IPS DF 6.9 (cell line): ENCODE results near the gene POU6F2.
A peak's percentile ranks its signal among the peaks of the same experiment; 100 is the strongest.

Experiments
- DNase-seq: peaks from one replicate; pipeline ENCODE4 v3.0.0-alpha.2; 2013; ENCODE audit warnings: low read depth, low spot score
- H3K27ac ChIP-seq: one replicate; pipeline ENCODE4 v1.5.1; 2013; ENCODE audit warnings: low read length, control low read depth
- H3K27me3 ChIP-seq: 2 replicates; pipeline ENCODE4 v1.6.1; 2013; ENCODE audit warnings: mild to moderate bottlenecking, low read length; ENCODE audit not compliant: control insufficient read depth, insufficient read depth
- H3K36me3 ChIP-seq: 2 replicates; pipeline ENCODE4 v1.6.1; 2013; ENCODE audit warnings: low read length; ENCODE audit not compliant: control insufficient read depth, insufficient read depth
- H3K4me1 ChIP-seq: 2 replicates; pipeline ENCODE4 v1.6.1; 2013; ENCODE audit warnings: low read length; ENCODE audit not compliant: control insufficient read depth, insufficient read depth
- H3K4me3 ChIP-seq: 2 replicates; pipeline ENCODE4 v1.5.1; 2013; ENCODE audit warnings: mild to moderate bottlenecking, low read length
- H3K9me3 ChIP-seq: 2 replicates; pipeline ENCODE4 v1.6.1; 2013; ENCODE audit warnings: low read length, inconsistent platforms; ENCODE audit not compliant: control insufficient read depth, insufficient read depth
- whole genome bisulfite sequencing: extraction: QIAGEN DNeasy Blood & Tissue Kit; methylation state at CpG from one replicate; pipeline ENCODE4 v1.1.7; 2013; ENCODE audit warnings: mixed read lengths, missing lambda C conversion rate; ENCODE audit not compliant: insufficient read length, insufficient coverage; 5-methylcytosine and 5-hydroxymethylcytosine counted together

Gene POU6F2

DNA sequence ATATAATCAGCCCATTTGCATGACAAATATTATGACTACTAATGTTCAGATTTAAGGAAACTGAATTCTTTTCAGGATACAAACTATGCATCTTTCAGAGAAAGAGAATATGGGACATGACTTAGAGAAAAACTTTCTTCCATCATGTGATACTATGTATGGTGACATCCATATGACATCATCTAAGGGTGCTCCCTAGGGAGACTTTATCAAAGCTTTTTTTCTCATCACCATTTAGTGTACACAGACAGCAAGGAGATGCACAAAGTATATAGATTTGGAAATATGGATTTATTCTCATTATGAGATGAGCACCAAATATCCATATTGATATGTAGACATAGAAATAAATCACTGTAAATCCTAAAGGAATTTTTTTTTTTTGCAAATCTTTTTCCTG is 424.3 kb downstream of the POU6F2 start:
- no peaks in the 10 kb centered on the region for H3K9me3 ChIP-seq
- H3K4me1 ChIP-seq, result peaks cover 2% of the 10 kb centered on the region; the same call in 1 of the 2 replicates
- no peak overlapping the region for H3K4me3 ChIP-seq
- no peaks in the 10 kb centered on the region for H3K36me3 ChIP-seq
- no peaks in the 10 kb centered on the region for H3K27me3 ChIP-seq
- H3K27ac ChIP-seq, result no peak overlapping the region
- no peak for DNase-seq

DNA sequence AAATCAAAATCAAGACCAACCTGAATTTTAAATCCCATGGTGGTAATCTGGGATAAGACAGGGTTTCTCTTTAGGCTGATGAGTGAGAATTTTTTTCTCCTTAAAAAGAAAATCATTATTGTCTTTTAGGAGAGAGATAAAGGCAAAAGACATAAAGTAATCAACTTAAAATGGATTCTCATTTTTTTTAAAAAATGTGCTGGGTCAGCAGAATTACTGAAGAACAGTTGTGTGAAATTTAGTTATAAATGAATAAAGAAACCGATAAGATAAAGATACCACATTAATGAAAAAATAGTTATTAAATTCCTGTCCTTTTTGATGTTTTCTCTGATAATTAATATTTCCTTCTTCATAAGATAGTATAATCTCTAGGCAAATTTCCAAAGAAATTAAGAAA is 427.2 kb downstream of the POU6F2 start:
- no peak for DNase-seq
- Histone ChIP-seq H3K27ac (no peak overlapping the region), H3K9me3 (no peaks in the 10 kb centered on the region), H3K4me1 (peaks cover 2% of the 10 kb centered on the region; the same call in 1 of the 2 replicates), H3K4me3 (no peak overlapping the region), H3K27me3 (no peaks in the 10 kb centered on the region), H3K36me3 (no peaks in the 10 kb centered on the region)
- no CpG with 5 or more reads among the region's 1 CpG for WGBS

DNA sequence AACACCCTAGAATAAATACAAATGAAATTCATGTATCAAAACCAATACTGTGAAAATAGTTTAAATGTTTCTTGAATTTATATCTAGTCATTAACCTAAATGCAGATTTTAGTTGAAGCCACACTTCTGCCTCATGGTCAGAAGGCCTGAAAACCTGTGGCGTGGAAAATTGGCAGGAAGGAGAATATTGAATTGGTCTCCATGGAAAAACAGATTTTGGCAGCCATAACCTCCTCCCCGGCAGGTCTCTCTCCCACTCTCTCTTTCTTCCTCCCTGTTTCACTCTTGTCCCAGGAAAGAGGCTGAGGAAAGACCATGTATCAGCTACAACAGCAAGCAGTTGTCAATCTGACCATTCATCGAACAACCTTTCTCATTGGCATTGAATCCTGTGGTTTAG is 427.9 kb downstream of the POU6F2 start:
- Histone ChIP-seq H3K4me1 (no peaks in the 10 kb centered on the region), H3K9me3 (no peaks in the 10 kb centered on the region), H3K36me3 (no peaks in the 10 kb centered on the region), H3K4me3 (no peak overlapping the region), H3K27ac (no peak overlapping the region), H3K27me3 (no peaks in the 10 kb centered on the region)
- WGBS, result no CpG with 5 or more reads among the region's 3 CpGs
- DNase-seq, result no peak

DNA sequence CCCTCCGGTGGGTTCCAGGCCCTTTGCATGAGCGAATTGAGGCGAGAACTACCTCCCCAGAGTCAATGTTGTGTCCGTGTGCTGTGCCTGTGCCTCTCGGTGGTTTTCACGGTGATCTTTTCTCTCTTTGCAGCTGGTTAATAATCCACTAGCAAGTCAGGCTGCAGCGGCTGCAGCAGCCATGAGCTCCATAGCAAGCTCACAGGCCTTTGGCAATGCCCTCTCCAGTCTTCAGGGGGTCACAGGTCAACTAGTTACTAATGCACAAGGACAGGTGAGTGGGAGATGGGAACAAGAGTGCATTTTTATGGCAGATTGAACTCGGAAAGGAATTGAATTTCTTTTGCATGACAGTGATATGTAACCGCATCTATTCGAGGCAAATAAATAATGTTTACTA is 428.8 kb downstream of the POU6F2 start:
- Histone ChIP-seq H3K4me1 (no peaks in the 10 kb centered on the region), H3K9me3 (no peaks in the 10 kb centered on the region), H3K27me3 (no peaks in the 10 kb centered on the region), H3K27ac (no peak overlapping the region), H3K36me3 (no peaks in the 10 kb centered on the region), H3K4me3 (no peak overlapping the region)
- DNase-seq, result no peak
- no CpG with 5 or more reads among the region's 10 CpGs for WGBS

DNA sequence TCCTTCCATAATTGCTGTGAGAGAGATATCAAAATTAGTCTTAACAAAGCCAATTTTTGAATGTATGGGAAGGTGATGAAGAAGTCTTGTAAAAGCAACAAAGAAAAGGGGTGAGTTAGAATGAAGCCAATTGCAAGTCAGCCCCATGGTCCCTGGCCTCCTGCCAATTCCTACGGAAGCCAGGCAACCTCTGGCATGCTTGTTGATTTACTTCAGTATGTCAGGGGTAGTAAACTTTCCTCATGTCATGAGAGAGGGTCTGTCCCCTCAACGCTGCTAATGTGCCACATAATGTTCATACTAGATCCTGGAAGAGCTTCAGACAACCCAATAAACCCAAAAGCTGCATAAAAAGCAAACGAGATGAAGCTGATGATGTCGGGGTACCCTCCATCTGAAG is 429.4 kb downstream of the POU6F2 start:
- Histone ChIP-seq H3K36me3 (no peaks in the 10 kb centered on the region), H3K27me3 (no peaks in the 10 kb centered on the region)
- no CpG with 5 or more reads among the region's 4 CpGs for WGBS

DNA sequence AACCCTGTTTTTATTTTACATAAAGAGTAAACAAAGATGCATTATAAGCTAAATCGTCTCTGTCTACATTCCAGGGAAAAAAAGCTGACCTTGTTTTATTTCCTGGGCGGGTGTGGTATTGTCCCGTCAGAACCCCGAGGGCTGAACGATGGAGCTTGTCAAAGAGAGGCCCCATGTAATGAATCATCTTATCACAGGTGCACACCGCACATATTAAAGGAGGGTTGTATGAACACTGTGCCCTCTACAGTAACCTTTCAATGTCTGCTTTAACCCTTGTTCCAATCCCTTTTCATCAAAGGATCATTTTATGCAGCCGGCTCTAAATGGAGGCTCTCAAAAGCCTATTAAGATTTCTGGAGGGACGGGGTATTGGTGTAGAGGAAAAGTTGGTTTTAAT is 430.0 kb downstream of the POU6F2 start:
- no peaks in the 10 kb centered on the region for H3K36me3 ChIP-seq
- no peak for DNase-seq
- H3K4me1 ChIP-seq, result no peaks in the 10 kb centered on the region
- H3K9me3 ChIP-seq, result no peaks in the 10 kb centered on the region
- H3K27ac ChIP-seq, result no peak overlapping the region
- H3K27me3 ChIP-seq, result no peaks in the 10 kb centered on the region
- no peak overlapping the region for H3K4me3 ChIP-seq
- WGBS, result no CpG with 5 or more reads among the region's 8 CpGs

More for the DNA sequence above, 429.4 kb downstream of the POU6F2 start:
- DNase-seq, result no peak
- Histone ChIP-seq H3K4me1 (no peaks in the 10 kb centered on the region), H3K4me3 (no peak overlapping the region), H3K27ac (no peak overlapping the region), H3K9me3 (no peaks in the 10 kb centered on the region)

DNA sequence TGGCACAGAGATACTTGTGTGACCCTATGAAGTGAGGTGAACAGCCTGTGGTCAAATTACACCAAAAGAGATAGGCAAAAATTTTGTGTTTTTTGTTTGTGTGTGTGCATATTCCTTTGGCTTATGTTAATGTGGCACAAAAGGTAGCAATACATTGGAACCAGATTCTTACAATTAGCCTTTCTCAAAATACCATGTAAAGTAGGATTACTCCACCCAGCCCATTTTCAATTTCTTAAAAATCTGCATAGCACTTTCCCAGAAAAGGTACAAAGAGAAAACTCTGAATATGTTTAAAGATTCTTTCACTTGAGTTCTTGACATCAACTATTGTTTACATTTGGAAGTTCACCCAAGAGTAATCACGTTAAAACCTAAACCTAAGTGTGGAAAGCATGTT is 431.2 kb downstream of the POU6F2 start:
- H3K27me3 ChIP-seq, result no peaks in the 10 kb centered on the region
- H3K4me1 ChIP-seq, result no peaks in the 10 kb centered on the region
- H3K27ac ChIP-seq, result no peak overlapping the region
- no peak overlapping the region for H3K4me3 ChIP-seq
- DNase-seq, result no peak
- H3K9me3 ChIP-seq, result no peaks in the 10 kb centered on the region
- no CpG with 5 or more reads among the region's 1 CpG for WGBS
- H3K36me3 ChIP-seq, result no peaks in the 10 kb centered on the region

DNA sequence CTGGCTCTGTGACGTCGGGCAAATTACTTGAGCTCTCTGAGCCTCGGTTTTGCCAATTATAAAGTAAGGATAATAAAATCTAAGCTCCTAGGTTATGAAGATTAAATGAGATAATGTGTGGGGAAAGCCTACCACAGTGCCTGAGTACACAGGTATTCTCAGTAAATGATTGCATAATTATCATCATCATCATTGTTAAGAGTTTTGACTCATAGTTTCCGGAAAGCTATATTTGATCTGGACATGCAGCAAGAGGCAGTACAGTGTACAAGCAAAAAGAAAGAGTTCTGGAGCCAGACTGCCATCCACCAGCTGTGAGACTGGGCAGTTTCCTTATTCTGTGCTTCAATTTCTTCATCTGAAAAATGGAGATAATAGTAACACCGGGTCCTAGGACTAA is 432.9 kb downstream of the POU6F2 start:
- DNase-seq, result no peak
- H3K27me3 ChIP-seq, result no peaks in the 10 kb centered on the region
- H3K4me3 ChIP-seq, result no peak overlapping the region
- H3K36me3 ChIP-seq, result no peaks in the 10 kb centered on the region
- H3K27ac ChIP-seq, result no peak overlapping the region
- no peaks in the 10 kb centered on the region for H3K9me3 ChIP-seq
- H3K4me1 ChIP-seq, result 0 out of 2 replicates have a peak, but pooled peaks cover 1% of the 10 kb centered on the region
- WGBS, result no CpG with 5 or more reads among the region's 5 CpGs

DNA sequence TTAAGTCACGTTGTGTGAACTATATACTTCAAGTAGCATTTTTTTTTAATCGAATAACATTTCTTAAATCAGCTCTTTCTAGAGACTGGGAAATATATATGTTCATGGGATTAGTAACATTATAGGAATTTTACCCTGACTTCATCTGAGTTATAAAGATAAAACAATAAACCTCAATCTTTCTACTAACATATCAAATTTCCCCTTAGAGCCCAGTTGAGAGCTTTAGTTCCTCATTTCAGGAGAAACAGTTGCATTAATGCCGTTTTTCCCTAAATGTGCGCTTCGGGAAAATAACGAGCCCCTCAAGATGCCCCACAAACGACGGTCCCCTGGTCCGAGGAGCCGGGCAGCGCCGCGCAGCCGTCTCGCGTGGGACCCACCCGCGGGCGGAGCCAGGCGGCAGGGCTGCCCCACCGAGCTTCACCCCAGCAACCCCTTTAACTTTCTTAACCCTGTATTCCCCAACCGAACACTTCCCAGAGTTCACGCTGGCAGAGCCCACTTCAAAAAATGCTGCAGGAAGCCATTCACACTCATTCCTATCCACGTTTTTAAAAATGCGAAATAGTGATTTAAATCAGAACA is 436.0 kb downstream of the POU6F2 start:
- no peaks in the 10 kb centered on the region for H3K9me3 ChIP-seq
- peak overlapping the region; percentile 64; the same call in 1 of the 2 replicates for H3K4me3 ChIP-seq
- no peak overlapping the region for H3K27ac ChIP-seq
- H3K4me1 ChIP-seq, result 0 out of 2 replicates have a peak, but pooled peaks cover 1% of the 10 kb centered on the region
- DNase-seq, result no peak
- no CpG with 5 or more reads among the region's 25 CpGs for whole genome bisulfite sequencing
- no peaks in the 10 kb centered on the region for H3K27me3 ChIP-seq
- no peaks in the 10 kb centered on the region for H3K36me3 ChIP-seq

DNA sequence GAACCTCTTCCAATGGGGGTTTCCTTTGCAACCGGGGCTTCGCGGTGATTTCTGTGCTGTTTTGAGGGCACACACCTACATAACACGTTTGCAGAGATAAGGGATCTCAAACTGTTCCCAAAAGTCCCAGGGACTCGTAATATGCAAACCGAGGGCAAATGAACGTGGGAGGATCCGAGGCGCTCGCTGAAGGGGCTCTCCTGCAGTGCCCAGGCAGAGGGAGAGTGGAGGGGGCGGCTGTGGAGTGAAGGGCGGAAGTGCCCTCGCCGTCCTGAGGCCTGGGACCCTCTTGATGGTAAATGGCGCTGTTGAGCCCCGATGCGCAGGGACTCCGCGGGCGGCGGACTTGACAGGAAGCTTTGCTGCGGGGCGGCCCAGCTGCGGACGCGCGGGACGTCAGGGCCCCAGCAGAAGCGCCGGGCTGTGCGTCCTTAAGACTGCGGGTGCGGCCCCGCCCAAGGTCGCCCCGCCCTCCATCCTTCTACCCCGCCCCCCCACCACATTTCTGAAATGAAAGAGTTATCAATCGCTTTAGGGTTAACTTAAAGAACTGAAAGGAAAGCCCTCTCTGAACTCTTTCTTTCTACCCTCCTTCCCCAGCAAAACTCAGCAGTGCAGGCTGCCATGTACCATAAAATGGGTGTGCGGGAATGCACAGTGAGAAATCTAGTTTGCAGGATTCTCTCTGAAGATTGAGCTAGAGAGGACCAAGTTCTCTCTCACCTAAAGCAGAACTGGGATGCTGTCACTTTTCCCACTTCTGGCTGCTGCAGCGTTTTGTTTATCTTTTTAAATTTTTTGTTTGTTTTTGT is 436.7 kb downstream of the POU6F2 start:
- no peaks in the 10 kb centered on the region for H3K9me3 ChIP-seq
- no peaks in the 10 kb centered on the region for H3K27me3 ChIP-seq
- 0 out of 2 replicates have a peak, but pooled peaks cover 1% of the 10 kb centered on the region for H3K4me1 ChIP-seq
- DNase-seq, result peak; percentile 41
- no peaks in the 10 kb centered on the region for H3K36me3 ChIP-seq
- no CpG with 5 or more reads among the region's 40 CpGs for WGBS
- peak overlapping the region; percentile 64; the same call in 1 of the 2 replicates for H3K4me3 ChIP-seq
- H3K27ac ChIP-seq, result no peak overlapping the region
